Neural cell (in vitro differentiated cells): ENCODE results near the gene PTPRT. TPM values are rescaled to one million over a fixed set of nuclear protein-coding genes. Genes with fewer than 3 reads are reported as not detected.

Source experiments
- H2AFZ ChIP-seq: fragments of 200-600, 300-800 bp; sonication (generic), shearing (Covaris generic); 2 replicates; pipeline ENCODE4 v1.6.0; 2014; ENCODE audit warnings: low read depth, mild to moderate bottlenecking, antibody characterized with exemption, low read length, moderate library complexity
- H3F3A ChIP-seq: fragments of 200-600 bp; shearing (Covaris generic); 2 replicates; pipeline ENCODE4 v1.6.1; 2016; ENCODE audit warnings: mild to moderate bottlenecking, moderate library complexity, mixed read lengths, antibody characterized with exemption, low read length; ENCODE audit not compliant: insufficient read depth, poor library complexity, severe bottlenecking
- H3K27ac ChIP-seq: fragments of 200-600, 300-800 bp; sonication (generic), shearing (Covaris generic); 2 replicates; pipeline ENCODE4 v1.5.1; 2014; ENCODE audit warnings: mild to moderate bottlenecking, low read length, moderate library complexity
- H3K27me3 ChIP-seq: fragments of 300-800, 200-600 bp; sonication (generic), shearing (Covaris generic); 2 replicates; pipeline ENCODE4 v1.6.0; 2014; ENCODE audit warnings: mild to moderate bottlenecking, low read depth, low read length, moderate library complexity; ENCODE audit not compliant: insufficient read depth
- H3K36me3 ChIP-seq: fragments of 300-800, 200-600 bp; sonication (generic), shearing (Covaris generic); 2 replicates; pipeline ENCODE4 v1.5.1; 2014; ENCODE audit warnings: mild to moderate bottlenecking, antibody characterized with exemption, low read length, moderate library complexity; ENCODE audit not compliant: insufficient read depth
- H3K4me2 ChIP-seq: fragments of 300-800, 200-600 bp; sonication (generic), shearing (Covaris generic); 2 replicates; pipeline ENCODE4 v1.6.0; 2014; ENCODE audit warnings: mild to moderate bottlenecking, low read length
- H3K4me3 ChIP-seq: fragments of 300-800, 200-600 bp; sonication (generic), shearing (Covaris generic); 2 replicates; pipeline ENCODE4 v1.5.1; 2014; ENCODE audit warnings: mild to moderate bottlenecking, low read length, moderate library complexity
- H3K79me2 ChIP-seq: fragments of 200-600 bp; shearing (Covaris generic); replicated peaks from 2 replicates; pipeline ENCODE4 v1.6.0; 2014; ENCODE audit warnings: mild to moderate bottlenecking, low read length, moderate library complexity; ENCODE audit not compliant: insufficient read depth
- H3K9ac ChIP-seq: fragments of 300-800, 200-600 bp; sonication (generic), shearing (Covaris generic); 2 replicates; pipeline ENCODE4 v1.6.1; 2016; ENCODE audit warnings: mild to moderate bottlenecking, low read length, mixed read lengths
- H3K9me2 ChIP-seq: fragments of 200-600 bp; shearing (Covaris generic); 2 replicates; pipeline ENCODE4 v1.6.1; 2016; ENCODE audit warnings: mild to moderate bottlenecking, low read length, mixed read lengths; ENCODE audit not compliant: insufficient read depth
- H3K9me3 ChIP-seq: fragments of 200-600, 300-800 bp; sonication (generic), shearing (Covaris generic); 2 replicates; pipeline ENCODE4 v1.6.1; 2016; ENCODE audit warnings: mild to moderate bottlenecking, mixed run types, low read length, moderate library complexity, mixed read lengths
- H4K20me1 ChIP-seq: fragments of 200-600 bp; shearing (Covaris generic); 2 replicates; pipeline ENCODE4 v1.6.1; 2016; ENCODE audit warnings: mild to moderate bottlenecking, mixed run types; ENCODE audit not compliant: insufficient read depth
- EP300 ChIP-seq: fragments of 450-650 bp; conservative IDR thresholded peaks from 2 replicates; pipeline ENCODE4 v1.6.1; 2014; ENCODE audit warnings: antibody characterized with exemption, mild to moderate bottlenecking, moderate library complexity; ENCODE audit not compliant: poor library complexity, severe bottlenecking
- EZH2 ChIP-seq: fragments of 200-600, 300-800 bp; shearing (Covaris generic), sonication (generic); IDR thresholded peaks from 2 replicates; pipeline ENCODE4 v1.6.1; 2014; ENCODE audit warnings: antibody characterized with exemption, low read length, borderline replicate concordance, mild to moderate bottlenecking; ENCODE audit not compliant: insufficient read depth, poor library complexity, severe bottlenecking
- MXI1 ChIP-seq: fragments of 450-650 bp; conservative IDR thresholded peaks from 2 replicates; pipeline ENCODE4 v1.6.1; 2014; ENCODE audit warnings: antibody characterized with exemption, mild to moderate bottlenecking; ENCODE audit not compliant: poor library complexity, severe bottlenecking
- POLR2AphosphoS5 ChIP-seq: IDR thresholded peaks from 2 replicates; pipeline ENCODE4 v1.6.1; 2012
- SMC3 ChIP-seq: fragments of 450-650 bp; conservative IDR thresholded peaks from 2 replicates; pipeline ENCODE4 v1.6.1; 2014; ENCODE audit warnings: antibody characterized with exemption, mild to moderate bottlenecking, moderate library complexity; ENCODE audit not compliant: poor library complexity
- TAF1 ChIP-seq: IDR thresholded peaks from 2 replicates; pipeline ENCODE4 v1.6.1; 2012; ENCODE audit warnings: low read depth
- polyA plus RNA-seq: library from polyadenylated mRNA; depleted of rRNA; stranded (reverse); fragments of >200 nt; gene quantifications from 2 replicates; pipeline ENCODE4 v1.2.3, GENCODE V29; 2014
- TF ChIP-seq, protein P1 (sequence below): fragments of 450-650 bp; IDR thresholded peaks from 2 replicates; pipeline ENCODE4 v1.5.1; 2014; ENCODE audit warnings: antibody characterized with exemption, mild to moderate bottlenecking, moderate library complexity; ENCODE audit not compliant: poor library complexity, severe bottlenecking
- TF ChIP-seq, protein P2 (sequence below): IDR thresholded peaks from 2 replicates; pipeline ENCODE4 v1.6.1; 2012; ENCODE audit warnings: borderline replicate concordance

PTPRT gene
- polyA plus RNA-seq, 1 donor from 2014 or later = 9.2 TPM

DNA sequence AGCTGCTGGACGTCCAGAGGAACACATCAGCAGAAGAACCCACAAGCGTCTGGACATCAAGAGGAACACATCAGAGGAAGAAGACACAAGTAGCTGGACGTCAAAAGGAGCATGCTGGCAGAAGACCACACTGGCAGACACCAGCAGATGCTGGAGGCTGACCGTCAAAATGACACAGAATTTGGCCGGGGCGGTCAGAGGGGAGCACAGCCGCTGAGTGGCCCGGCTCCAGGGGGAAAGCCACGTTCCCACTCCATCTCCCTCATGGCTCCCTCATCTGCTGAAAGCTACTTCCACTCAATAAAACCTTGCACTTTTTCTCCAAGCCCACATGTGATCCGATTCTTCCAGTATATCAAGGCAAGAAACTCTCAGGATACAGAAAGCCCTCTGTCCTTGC, 283.6 kb downstream of the PTPRT start:
- no peaks in the 10 kb centered on the region for H3K79me2 ChIP-seq
- no peak overlapping the region for H3K4me3 ChIP-seq
- no peak overlapping the region for H2AFZ ChIP-seq
- H3K4me2 ChIP-seq = no peak overlapping the region
- no peaks in the 10 kb centered on the region for H3F3A ChIP-seq
- TF ChIP-seq MXI1 = no peak
- no peak for TF ChIP-seq EP300
- TF ChIP-seq, protein P1, sequence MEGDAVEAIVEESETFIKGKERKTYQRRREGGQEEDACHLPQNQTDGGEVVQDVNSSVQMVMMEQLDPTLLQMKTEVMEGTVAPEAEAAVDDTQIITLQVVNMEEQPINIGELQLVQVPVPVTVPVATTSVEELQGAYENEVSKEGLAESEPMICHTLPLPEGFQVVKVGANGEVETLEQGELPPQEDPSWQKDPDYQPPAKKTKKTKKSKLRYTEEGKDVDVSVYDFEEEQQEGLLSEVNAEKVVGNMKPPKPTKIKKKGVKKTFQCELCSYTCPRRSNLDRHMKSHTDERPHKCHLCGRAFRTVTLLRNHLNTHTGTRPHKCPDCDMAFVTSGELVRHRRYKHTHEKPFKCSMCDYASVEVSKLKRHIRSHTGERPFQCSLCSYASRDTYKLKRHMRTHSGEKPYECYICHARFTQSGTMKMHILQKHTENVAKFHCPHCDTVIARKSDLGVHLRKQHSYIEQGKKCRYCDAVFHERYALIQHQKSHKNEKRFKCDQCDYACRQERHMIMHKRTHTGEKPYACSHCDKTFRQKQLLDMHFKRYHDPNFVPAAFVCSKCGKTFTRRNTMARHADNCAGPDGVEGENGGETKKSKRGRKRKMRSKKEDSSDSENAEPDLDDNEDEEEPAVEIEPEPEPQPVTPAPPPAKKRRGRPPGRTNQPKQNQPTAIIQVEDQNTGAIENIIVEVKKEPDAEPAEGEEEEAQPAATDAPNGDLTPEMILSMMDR = no peak
- H3K9me3 ChIP-seq = no peaks in the 10 kb centered on the region
- H3K27me3 ChIP-seq = no peaks in the 10 kb centered on the region
- H4K20me1 ChIP-seq = no peaks in the 10 kb centered on the region
- no peaks in the 10 kb centered on the region for H3K36me3 ChIP-seq
- H3K9me2 ChIP-seq = no peaks in the 10 kb centered on the region
- no peak overlapping the region for H3K9ac ChIP-seq
- H3K27ac ChIP-seq = no peak overlapping the region

DNA sequence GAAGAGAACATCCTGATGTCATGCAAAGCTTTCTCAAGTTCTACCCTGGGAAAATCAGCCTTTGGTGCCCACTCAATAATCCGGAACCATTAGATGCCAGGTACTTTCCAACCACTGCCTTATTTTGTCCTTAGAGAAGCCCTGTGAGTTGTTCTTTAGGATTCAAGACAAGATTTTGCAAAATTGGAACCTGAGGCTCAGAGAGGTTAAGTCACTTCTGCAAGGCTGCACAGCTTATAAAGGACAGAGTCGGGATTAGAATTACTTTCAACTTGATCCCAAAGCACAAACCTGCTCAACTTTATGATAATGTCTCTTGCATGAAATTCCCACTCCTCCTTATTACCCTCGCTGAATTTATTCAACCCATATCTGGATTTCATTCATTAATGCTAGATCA, 287.2 kb downstream of the PTPRT start:
- Histone ChIP-seq H3K79me2 (no peaks in the 10 kb centered on the region), H2AFZ (no peak overlapping the region), H3K27ac (no peak overlapping the region)

More for the DNA sequence above, 287.2 kb downstream of the PTPRT start:
- TF ChIP-seq POLR2AphosphoS5 (no peak), EP300 (no peak), SMC3 (no peak), EZH2 (no peak), TAF1 (no peak), MXI1 (no peak)
- TF ChIP-seq, protein P2, sequence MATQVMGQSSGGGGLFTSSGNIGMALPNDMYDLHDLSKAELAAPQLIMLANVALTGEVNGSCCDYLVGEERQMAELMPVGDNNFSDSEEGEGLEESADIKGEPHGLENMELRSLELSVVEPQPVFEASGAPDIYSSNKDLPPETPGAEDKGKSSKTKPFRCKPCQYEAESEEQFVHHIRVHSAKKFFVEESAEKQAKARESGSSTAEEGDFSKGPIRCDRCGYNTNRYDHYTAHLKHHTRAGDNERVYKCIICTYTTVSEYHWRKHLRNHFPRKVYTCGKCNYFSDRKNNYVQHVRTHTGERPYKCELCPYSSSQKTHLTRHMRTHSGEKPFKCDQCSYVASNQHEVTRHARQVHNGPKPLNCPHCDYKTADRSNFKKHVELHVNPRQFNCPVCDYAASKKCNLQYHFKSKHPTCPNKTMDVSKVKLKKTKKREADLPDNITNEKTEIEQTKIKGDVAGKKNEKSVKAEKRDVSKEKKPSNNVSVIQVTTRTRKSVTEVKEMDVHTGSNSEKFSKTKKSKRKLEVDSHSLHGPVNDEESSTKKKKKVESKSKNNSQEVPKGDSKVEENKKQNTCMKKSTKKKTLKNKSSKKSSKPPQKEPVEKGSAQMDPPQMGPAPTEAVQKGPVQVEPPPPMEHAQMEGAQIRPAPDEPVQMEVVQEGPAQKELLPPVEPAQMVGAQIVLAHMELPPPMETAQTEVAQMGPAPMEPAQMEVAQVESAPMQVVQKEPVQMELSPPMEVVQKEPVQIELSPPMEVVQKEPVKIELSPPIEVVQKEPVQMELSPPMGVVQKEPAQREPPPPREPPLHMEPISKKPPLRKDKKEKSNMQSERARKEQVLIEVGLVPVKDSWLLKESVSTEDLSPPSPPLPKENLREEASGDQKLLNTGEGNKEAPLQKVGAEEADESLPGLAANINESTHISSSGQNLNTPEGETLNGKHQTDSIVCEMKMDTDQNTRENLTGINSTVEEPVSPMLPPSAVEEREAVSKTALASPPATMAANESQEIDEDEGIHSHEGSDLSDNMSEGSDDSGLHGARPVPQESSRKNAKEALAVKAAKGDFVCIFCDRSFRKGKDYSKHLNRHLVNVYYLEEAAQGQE = no peak
- Histone ChIP-seq H3K9ac (no peak overlapping the region), H4K20me1 (no peaks in the 10 kb centered on the region), H3K9me3 (no peaks in the 10 kb centered on the region), H3F3A (no peaks in the 10 kb centered on the region), H3K4me2 (no peak overlapping the region), H3K36me3 (no peaks in the 10 kb centered on the region), H3K9me2 (no peaks in the 10 kb centered on the region), H3K4me3 (no peak overlapping the region), H3K27me3 (no peaks in the 10 kb centered on the region)
